Hepatocyte (in vitro differentiated cells): ENCODE data around the gene MEF2A.

Experiments
- EZH2 ChIP-seq: fragments of 200-600 bp; sonication (generic); IDR thresholded peaks from 2 replicates; pipeline ENCODE4 v1.6.1; 2016; ENCODE audit warnings: antibody characterized with exemption, mild to moderate bottlenecking, borderline replicate concordance
- EZH2phosphoT487 ChIP-seq: fragments of 200-600 bp; sonication (generic); IDR thresholded peaks from one replicate; pipeline ENCODE4 v1.6.1; 2018; ENCODE audit warnings: antibody characterized with exemption, mild to moderate bottlenecking, low read depth, moderate library complexity; ENCODE audit not compliant: unreplicated experiment, severe bottlenecking
- TF ChIP-seq, protein P1 (sequence below): fragments of 200-600 bp; sonication (generic); IDR thresholded peaks from 2 replicates; pipeline ENCODE4 v1.5.1; 2016; ENCODE audit warnings: antibody characterized with exemption, mild to moderate bottlenecking; ENCODE audit not compliant: poor library complexity

DNA sequence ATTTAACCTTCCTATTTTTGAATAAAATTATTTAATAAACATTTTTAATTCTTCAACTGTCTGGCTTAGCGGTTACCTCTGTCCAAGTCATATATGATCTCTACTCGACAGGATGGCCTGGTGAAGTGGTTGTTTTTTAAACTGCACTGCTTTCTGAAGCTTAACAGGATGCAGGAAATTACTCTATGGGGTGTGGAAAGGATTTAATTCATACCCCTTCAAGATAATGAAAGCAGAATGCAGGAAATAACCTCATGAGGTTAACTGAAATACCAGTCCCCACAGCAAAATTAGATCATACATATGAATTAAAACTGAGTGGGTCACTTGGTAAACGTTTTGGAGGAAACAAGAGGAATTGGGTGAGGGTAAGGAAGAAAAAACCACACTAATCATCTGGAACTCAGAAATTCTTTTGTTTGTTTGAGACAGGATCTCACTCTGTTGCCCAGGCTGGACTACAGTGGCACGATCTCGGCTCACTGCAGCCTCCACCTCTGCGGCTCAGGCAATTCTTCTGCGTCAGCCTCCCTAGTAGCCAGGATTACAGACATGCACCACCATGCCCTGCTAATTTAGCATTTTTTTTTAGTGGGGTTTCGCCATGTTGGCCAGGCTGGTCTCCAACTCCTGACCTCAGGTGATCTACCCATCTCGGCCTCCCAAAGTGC is 117.4 kb downstream of the MEF2A start:
- TF ChIP-seq EZH2phosphoT487 (no peak), EZH2 (no peak)
- TF ChIP-seq, protein P1, sequence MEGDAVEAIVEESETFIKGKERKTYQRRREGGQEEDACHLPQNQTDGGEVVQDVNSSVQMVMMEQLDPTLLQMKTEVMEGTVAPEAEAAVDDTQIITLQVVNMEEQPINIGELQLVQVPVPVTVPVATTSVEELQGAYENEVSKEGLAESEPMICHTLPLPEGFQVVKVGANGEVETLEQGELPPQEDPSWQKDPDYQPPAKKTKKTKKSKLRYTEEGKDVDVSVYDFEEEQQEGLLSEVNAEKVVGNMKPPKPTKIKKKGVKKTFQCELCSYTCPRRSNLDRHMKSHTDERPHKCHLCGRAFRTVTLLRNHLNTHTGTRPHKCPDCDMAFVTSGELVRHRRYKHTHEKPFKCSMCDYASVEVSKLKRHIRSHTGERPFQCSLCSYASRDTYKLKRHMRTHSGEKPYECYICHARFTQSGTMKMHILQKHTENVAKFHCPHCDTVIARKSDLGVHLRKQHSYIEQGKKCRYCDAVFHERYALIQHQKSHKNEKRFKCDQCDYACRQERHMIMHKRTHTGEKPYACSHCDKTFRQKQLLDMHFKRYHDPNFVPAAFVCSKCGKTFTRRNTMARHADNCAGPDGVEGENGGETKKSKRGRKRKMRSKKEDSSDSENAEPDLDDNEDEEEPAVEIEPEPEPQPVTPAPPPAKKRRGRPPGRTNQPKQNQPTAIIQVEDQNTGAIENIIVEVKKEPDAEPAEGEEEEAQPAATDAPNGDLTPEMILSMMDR: no peak
